Measurements from ENCODE around the gene JADE2.

The JADE2 gene

DNA sequence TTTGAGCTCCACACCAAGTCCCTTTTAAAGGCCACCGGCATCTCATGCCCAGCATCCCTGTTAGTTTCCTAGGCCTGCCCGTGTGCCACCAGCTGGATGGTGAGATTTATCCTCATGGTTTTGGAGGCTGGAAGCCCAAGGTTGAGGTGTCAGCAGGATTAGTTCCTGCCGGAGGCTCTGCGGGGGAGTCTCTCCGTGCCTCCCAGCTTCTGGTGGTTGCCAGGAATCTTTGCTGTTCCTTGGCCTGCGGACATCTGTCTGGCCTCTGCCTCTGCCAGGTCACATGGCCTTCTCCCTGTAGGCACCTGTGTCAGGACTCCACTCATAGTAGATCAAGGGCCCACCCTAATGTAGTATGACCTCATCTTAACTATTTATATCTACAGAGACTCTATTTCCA is 45.4 kb downstream of the JADE2 start:
- Mint-ChIP-seq H3K27ac (peak overlapping the region; percentile 88), H3K4me3 (no peak overlapping the region), H3K27me3 (no peaks in the 10 kb centered on the region), H3K4me1 (peaks cover 17% of the 10 kb centered on the region), H3K36me3 (peaks cover 52% of the 10 kb centered on the region), H3K9me3 (no peaks in the 10 kb centered on the region)
- DNase-seq (ENCODE audit: low spot score in 2 of 2), result no peak
- ATAC-seq (ENCODE audit: low read depth), result no peak

DNA sequence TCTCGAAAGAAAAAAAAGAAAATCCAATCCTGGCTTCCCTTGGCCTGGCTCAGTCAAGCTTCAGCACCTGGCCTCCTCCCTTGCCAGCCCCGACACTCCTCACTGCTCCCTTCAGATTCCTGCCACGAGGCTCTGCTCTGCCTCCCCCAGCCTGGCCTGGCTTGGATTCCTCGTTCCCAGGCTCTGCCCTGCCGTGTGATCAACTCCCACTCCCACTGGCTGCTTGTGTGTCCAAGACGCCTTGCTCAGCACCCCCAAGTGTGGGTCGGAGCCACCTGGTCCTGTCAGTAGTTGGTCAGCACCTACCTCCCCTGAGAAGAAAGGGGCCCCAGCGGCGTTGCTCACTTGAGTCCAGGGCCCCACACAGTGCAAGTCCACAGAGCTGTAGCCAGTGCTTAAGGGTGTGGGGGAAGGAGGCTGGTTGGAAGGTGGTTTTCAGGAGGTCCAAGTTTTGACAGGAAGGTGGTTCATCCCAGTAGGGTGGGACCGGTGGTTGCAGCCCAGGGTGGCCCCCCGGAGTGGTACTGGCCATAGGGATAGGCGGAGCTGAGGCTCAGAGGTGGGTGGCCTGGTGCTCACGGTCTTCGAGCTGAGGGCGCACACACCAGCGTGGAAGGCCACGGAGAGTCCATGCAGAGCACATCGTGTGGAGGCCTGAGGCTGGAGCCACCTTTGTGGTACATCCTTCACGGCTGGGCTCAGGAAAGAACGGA is 46.4 kb downstream of the JADE2 start:
- H3K27ac Mint-ChIP-seq, result peak overlapping the region; percentile 73
- no peaks in the 10 kb centered on the region for H3K9me3 Mint-ChIP-seq
- no peak overlapping the region for H3K4me3 Mint-ChIP-seq
- peaks cover 15% of the 10 kb centered on the region for H3K4me1 Mint-ChIP-seq
- DNase-seq (ENCODE audit: low spot score in 2 of 2) (no peak), ATAC-seq (ENCODE audit: low read depth) (no peak)
- H3K36me3 Mint-ChIP-seq, result peaks cover 53% of the 10 kb centered on the region
- H3K27me3 Mint-ChIP-seq, result no peaks in the 10 kb centered on the region

DNA sequence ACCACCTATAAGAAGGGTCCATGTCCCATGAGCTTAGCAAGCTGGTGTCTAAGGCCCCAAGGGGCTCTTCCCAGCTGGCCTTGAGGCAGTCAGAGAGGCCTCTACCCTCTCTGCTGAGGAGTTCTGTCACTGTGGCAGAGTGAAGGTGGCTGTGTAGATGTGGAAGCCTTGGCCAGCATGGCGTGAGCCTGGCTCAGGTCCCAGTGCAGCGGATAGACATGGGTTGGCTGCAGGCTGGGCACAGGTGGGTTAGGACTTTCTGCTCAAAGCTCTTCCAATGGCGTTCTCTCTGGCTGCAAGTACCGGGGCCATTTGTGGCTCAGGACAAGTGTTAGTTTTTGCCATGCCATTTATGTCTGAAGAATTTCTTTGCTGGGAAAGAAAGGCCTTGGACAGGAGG is 47.3 kb downstream of the JADE2 start:
- Mint-ChIP-seq H3K27ac (peak overlapping the region; percentile 73), H3K27me3 (no peaks in the 10 kb centered on the region), H3K36me3 (peaks cover 51% of the 10 kb centered on the region), H3K4me3 (no peak overlapping the region), H3K9me3 (no peaks in the 10 kb centered on the region), H3K4me1 (peaks cover 17% of the 10 kb centered on the region)
- DNase-seq (ENCODE audit: low spot score in 2 of 2) (no peak), ATAC-seq (ENCODE audit: low read depth) (no peak)

DNA sequence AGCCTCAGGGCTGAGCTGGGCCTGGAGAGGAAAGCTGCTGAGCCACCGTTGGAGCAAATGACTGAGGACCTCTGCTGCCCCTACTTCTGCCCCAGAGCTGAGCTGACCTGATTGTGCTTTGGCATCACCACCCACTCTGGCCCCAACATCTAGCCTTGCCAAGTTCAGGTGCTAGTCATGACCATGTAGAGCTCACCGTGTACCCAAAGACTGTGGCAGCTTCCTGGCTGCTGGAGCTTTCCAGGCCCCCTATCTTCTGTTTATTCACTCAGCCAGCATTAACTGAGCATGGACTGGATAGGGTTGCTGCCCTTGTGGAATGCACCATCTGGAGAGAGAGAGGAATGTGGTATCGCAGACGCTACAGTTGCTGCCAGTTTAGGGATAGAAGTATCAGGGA is 49.1 kb downstream of the JADE2 start:
- ATAC-seq (ENCODE audit: low read depth), result no peak
- H3K36me3 Mint-ChIP-seq, result peaks cover 49% of the 10 kb centered on the region
- peak overlapping the region; percentile 72 for H3K27ac Mint-ChIP-seq
- H3K4me3 Mint-ChIP-seq, result no peak overlapping the region
- peaks cover 15% of the 10 kb centered on the region for H3K4me1 Mint-ChIP-seq
- H3K27me3 Mint-ChIP-seq, result no peaks in the 10 kb centered on the region
- no peaks in the 10 kb centered on the region for H3K9me3 Mint-ChIP-seq
- DNase-seq (ENCODE audit: low spot score in 2 of 2), result no peak

DNA sequence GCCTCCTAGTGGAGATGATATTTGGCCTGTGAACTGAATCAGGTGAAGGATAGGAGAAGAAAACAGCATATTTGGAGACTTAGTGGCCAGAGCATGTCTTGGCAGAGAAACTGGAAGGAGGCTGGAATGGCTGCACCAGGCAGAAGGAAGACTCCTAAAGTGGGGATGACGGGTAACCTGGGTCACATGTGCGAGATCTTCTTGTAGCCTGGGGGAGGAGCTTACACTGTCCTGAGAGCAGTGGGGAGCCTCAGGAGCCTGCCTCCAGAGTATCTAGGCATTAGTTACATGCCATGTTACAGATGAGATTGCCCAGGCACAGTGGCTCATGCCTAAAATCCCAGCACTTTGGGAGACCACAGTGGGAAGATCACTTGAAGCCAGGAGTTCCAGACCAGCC is 49.8 kb downstream of the JADE2 start:
- Mint-ChIP-seq H3K27ac (peak overlapping the region; percentile 72), H3K9me3 (no peaks in the 10 kb centered on the region), H3K27me3 (no peaks in the 10 kb centered on the region), H3K4me3 (no peak overlapping the region), H3K4me1 (peaks cover 11% of the 10 kb centered on the region), H3K36me3 (peaks cover 43% of the 10 kb centered on the region)
- no peak for DNase-seq (ENCODE audit: low spot score in 2 of 2)
- no peak for ATAC-seq (ENCODE audit: low read depth)

DNA sequence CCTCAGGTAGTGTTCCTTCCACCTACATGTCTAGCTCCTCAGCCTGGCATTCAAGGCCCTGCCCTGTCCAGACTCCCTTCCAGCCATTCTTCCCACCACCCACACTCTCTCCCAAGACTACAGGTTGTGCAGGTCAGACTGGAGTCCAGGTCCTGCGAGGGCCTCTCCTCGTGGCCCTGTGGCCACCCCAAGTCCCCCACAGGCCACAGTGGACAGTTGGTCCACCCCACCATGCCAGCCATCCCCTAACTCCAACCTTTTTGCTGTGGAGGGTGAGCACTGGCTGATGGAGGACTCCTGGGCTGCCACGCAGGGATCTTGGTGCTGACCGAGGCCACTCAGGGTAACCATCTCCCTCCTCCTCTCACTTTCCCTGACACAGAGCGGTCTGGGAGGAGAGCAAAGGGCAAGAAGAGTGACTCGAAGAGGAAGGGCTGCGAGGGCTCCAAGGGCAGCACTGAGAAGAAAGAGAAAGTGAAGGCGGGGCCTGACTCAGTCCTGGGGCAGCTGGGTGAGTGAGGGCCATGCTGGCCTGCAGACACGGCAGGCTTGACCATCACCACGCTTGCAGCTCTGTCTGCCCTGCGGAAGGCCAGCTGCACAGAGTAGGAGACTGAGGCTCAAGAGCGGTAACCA is 51.0 kb downstream of the JADE2 start:
- DNase-seq (ENCODE audit: low spot score in 2 of 2) (no peak), ATAC-seq (ENCODE audit: low read depth) (no peak)
- peak overlapping the region; percentile 62 for H3K27ac Mint-ChIP-seq
- H3K4me1 Mint-ChIP-seq, result peaks cover 7% of the 10 kb centered on the region
- H3K27me3 Mint-ChIP-seq, result no peaks in the 10 kb centered on the region
- H3K9me3 Mint-ChIP-seq, result no peaks in the 10 kb centered on the region
- no peak overlapping the region for H3K4me3 Mint-ChIP-seq
- peaks cover 36% of the 10 kb centered on the region for H3K36me3 Mint-ChIP-seq

DNA sequence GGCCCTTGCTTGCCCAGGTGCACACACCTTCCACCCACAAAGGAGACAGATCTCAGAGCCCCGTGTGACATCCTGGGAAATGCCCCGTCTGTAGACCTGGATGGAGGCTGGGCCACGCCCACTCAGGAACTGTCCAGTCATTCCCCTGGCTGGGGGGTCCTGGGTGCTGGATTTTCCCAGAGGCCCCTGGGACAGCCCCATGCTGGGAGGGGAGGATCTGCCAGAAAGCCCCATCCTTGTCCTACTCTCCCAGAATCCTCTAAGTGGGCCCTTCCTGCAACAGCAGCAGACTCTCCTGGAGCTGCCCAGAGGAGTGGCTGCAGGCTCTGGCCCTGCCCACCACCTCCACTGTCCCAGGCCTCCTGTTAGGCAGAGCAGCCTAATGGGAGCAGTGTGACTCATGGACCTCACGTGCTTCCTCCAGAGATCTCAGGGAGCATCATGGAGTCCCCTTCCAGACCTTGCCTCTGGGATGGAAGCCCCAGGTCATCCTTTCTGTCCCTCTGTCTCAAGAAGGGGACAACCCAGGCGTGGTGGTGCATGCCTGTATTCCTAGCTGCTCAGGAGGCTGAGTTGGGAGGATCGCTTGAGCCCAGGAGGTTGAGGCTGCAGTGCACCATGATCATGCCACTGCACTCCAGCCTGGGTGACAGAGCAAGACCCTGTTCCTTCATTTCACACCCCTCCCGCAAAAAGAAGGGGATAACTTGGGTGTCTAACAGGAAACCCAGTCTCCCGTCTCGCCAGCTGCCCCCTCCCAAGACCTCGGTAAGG is 51.7 kb downstream of the JADE2 start:
- peaks cover 7% of the 10 kb centered on the region for H3K4me1 Mint-ChIP-seq
- H3K36me3 Mint-ChIP-seq, result peaks cover 32% of the 10 kb centered on the region
- ATAC-seq (ENCODE audit: low read depth) (peak; percentile 9), DNase-seq (ENCODE audit: low spot score in 2 of 2) (peak in 1 of 2 donors; percentile 27)
- H3K27ac Mint-ChIP-seq, result peak overlapping the region; percentile 62
- H3K27me3 Mint-ChIP-seq, result no peaks in the 10 kb centered on the region
- H3K4me3 Mint-ChIP-seq, result no peak overlapping the region
- no peaks in the 10 kb centered on the region for H3K9me3 Mint-ChIP-seq

DNA sequence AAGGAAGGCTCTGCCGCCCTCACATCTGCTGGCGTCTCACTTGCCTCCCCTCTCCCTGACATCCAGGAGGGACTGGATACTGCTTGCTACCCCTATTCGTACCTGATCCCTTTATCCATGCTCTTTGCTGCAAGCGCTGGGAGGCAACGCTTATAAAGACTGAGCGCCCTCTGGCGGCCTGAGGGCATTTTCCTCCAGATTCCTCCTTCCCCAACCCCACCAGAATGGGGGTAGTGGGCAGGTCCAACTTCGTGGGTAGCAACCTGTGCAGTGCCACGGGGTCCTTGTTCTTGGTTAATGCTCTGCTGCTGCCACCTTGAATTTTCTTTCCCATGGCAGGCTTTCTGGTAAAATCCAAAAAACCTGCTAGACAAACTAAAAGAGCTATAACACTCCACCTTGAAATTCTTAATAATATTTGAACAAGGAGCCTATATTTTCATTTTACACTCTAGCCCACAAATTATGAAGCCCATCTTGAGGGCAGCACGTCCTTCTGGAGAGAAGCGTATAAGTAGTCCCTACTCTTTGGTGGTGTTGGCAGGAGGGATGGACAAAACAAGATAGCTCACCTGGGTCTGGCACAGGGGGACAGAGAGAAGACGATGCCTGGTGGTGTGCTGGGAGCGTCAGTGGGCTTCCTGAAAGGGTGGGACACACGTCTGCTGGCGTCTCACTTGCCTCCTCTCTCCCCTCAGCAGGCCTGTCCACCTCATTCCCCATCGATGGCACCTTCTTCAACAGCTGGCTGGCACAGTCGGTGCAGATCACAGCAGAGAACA is 52.5 kb downstream of the JADE2 start:
- Mint-ChIP-seq H3K27ac (peak overlapping the region; percentile 52), H3K36me3 (peaks cover 26% of the 10 kb centered on the region), H3K4me1 (peaks cover 7% of the 10 kb centered on the region), H3K4me3 (no peak overlapping the region), H3K9me3 (no peaks in the 10 kb centered on the region), H3K27me3 (no peaks in the 10 kb centered on the region)
- DNase-seq (ENCODE audit: low spot score in 2 of 2) (peak; percentile 76 to 79), ATAC-seq (ENCODE audit: low read depth) (peak; percentile 89)

DNA sequence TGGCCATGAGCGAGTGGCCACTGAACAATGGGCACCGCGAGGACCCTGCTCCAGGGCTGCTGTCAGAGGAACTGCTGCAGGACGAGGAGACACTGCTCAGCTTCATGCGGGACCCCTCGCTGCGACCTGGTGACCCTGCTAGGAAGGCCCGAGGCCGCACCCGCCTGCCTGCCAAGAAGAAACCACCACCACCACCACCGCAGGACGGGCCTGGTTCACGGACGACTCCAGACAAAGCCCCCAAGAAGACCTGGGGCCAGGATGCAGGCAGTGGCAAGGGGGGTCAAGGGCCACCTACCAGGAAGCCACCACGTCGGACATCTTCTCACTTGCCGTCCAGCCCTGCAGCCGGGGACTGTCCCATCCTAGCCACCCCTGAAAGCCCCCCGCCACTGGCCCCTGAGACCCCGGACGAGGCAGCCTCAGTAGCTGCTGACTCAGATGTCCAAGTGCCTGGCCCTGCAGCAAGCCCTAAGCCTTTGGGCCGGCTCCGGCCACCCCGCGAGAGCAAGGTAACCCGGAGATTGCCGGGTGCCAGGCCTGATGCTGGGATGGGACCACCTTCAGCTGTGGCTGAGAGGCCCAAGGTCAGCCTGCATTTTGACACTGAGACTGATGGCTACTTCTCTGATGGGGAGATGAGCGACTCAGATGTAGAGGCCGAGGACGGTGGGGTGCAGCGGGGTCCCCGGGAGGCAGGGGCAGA is 53.3 kb downstream of the JADE2 start:
- no peak overlapping the region for H3K4me3 Mint-ChIP-seq
- H3K9me3 Mint-ChIP-seq, result no peaks in the 10 kb centered on the region
- no peaks in the 10 kb centered on the region for H3K27me3 Mint-ChIP-seq
- no peak for DNase-seq (ENCODE audit: low spot score in 2 of 2)
- no peak for ATAC-seq (ENCODE audit: low read depth)
- H3K36me3 Mint-ChIP-seq, result peaks cover 24% of the 10 kb centered on the region
- H3K4me1 Mint-ChIP-seq, result peaks cover 11% of the 10 kb centered on the region
- no peak overlapping the region for H3K27ac Mint-ChIP-seq

DNA sequence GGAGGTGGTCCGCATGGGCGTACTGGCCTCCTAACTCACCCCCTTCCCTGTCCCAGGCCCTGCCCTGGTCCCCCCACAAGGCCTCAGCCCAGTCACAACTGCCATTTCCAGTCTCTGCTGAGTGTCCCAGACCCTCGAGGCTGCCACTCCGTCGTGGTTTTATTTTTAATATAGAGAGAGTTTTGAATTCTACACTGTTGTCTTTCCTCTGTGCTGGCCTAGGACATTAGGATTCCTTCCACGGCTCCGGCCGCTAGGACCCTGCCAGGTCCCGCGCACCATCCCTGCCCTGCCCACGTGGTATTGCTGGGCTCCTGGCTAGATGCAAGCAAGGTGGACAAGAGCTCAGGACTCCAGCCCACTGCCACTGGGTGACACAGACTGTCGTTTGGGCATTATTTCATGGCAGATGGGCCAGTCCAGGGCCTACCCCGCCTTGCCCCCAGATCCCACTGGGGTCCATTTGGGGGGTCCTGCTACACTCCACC is 53.9 kb downstream of the JADE2 start:
- Mint-ChIP-seq H3K4me1 (peaks cover 16% of the 10 kb centered on the region), H3K36me3 (peaks cover 21% of the 10 kb centered on the region), H3K4me3 (no peak overlapping the region), H3K27ac (no peak overlapping the region), H3K9me3 (no peaks in the 10 kb centered on the region), H3K27me3 (no peaks in the 10 kb centered on the region)
- ATAC-seq (ENCODE audit: low read depth), result no peak
- no peak for DNase-seq (ENCODE audit: low spot score in 2 of 2)

DNA sequence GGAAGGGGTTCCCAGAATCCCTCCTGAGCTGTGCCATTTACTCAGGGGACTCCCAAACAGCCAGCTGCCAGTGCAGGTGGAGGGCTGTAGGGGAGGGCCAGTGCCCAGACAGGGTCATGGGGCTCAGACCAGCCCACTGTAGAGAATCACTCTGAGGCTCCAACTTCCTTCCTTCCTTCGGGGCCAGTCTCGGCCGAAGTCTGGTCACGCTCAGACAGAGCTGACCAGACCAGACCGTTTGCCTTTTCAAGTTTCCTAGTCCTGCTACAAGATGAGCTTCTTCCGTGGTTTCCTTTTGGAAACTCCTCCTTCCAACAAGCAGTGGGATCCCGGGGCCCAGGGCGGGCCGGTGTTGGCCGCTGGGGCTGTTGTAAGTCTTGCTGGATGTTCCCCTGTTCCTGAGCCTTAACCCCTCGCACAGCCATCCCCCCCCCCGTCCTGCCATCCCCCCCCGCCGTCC is 54.6 kb downstream of the JADE2 start:
- peak overlapping the region; percentile 70 for H3K27ac Mint-ChIP-seq
- DNase-seq (ENCODE audit: low spot score in 2 of 2), result no peak
- ATAC-seq (ENCODE audit: low read depth), result no peak
- H3K4me1 Mint-ChIP-seq, result peaks cover 16% of the 10 kb centered on the region
- H3K27me3 Mint-ChIP-seq, result no peaks in the 10 kb centered on the region
- peaks cover 16% of the 10 kb centered on the region for H3K36me3 Mint-ChIP-seq
- no peaks in the 10 kb centered on the region for H3K9me3 Mint-ChIP-seq
- no peak overlapping the region for H3K4me3 Mint-ChIP-seq

DNA sequence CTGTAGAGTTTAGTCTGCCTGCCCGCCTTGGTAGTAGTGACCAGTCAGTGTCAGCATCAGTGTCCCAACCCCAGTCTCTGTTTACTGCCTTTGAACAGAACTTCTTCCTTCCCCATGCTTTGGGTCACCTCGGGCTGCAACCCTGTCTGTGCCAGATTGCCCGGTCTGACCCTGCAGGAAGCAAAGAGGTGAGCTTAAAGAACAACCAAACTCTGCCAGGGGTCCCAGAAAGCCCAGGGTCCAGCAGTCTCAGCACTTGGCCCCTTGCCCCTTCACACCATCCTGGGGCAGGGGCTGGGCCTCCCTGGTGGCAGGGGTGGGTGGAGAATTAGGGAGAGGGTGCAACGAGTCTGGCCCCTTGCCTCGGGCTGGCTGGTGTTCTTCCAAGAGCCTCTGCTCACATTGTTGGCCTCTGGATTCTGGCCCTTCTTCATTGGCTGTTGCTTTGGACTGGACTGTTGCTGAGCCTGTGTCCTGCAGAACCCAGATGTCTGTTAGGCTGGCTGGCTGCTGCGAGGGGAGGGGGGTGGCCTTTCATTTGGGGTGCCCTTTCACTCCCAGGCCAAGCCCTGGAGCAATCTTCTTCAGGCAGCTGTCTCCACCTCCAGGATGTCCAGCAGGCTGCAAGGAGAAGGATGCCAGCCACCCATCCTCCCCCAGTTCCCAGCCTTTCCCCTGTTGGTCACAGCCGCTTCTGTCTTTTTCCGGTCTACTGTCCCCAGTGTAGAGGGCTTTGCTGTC is 55.9 kb downstream of the JADE2 start:
- ATAC-seq (ENCODE audit: low read depth), result no peak
- Mint-ChIP-seq H3K9me3 (no peaks in the 10 kb centered on the region), H3K27me3 (no peaks in the 10 kb centered on the region)

DNA sequence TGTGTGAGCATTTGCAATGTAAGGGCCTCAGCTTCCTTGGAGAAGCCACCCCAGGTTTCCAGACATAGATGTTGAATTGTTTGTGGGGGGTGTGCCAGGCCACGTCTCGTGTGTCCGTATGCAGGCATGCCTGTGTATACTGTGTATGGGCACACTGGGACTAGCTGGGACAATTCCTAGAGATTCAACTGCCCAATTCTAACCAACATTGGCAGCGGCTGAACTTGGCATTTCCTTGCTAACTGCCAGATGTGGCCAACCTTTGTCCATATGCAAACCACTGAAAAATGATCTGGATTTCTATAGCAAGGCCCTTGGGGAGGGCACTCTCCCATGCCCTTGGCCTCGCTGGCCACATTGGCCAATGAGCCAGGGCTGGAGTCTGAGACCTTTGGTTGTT is 56.8 kb downstream of the JADE2 start:
- ATAC-seq (ENCODE audit: low read depth) (no peak), DNase-seq (ENCODE audit: low spot score in 2 of 2) (no peak)
- no peaks in the 10 kb centered on the region for H3K27me3 Mint-ChIP-seq
- H3K4me1 Mint-ChIP-seq, result peaks cover 21% of the 10 kb centered on the region
- H3K36me3 Mint-ChIP-seq, result peaks cover 6% of the 10 kb centered on the region
- H3K9me3 Mint-ChIP-seq, result no peaks in the 10 kb centered on the region
- no peak overlapping the region for H3K4me3 Mint-ChIP-seq
- no peak overlapping the region for H3K27ac Mint-ChIP-seq

More for the DNA sequence above, 55.9 kb downstream of the JADE2 start:
- no peak overlapping the region for H3K4me3 Mint-ChIP-seq
- H3K36me3 Mint-ChIP-seq, result peaks cover 11% of the 10 kb centered on the region
- H3K4me1 Mint-ChIP-seq, result peaks cover 16% of the 10 kb centered on the region
- H3K27ac Mint-ChIP-seq, result peak overlapping the region; percentile 70
- DNase-seq (ENCODE audit: low spot score in 2 of 2), result no peak
